SK-N-SH (cell line): Measurements from ENCODE around the gene PPP1R14C. TPM values are rescaled to one million over a fixed set of nuclear protein-coding genes. Genes with fewer than 3 reads are reported as not detected.

Experiments
- CTCF ChIA-PET: fragments of 300-600, 350-600 bp; formaldehyde crosslinking; extraction: SDS; loops from one replicate; lab custom pipeline; 2021; lab: Yijun Ruan, JAX
- POLR2A ChIA-PET: fragments of 350-600 bp; sonication (Branson Sonifier 250); formaldehyde crosslinking; extraction: SDS; loops from one replicate; lab custom pipeline; 2020; ENCODE audit warnings: antibody characterized with exemption, inconsistent platforms; lab: Yijun Ruan, JAX
- DNase-seq: peaks from one replicate; pipeline ENCODE4 v3.0.0; 2012
- H2AFZ ChIP-seq: fragments of 200-600 bp; sonication (generic); 2 replicates; pipeline ENCODE4 v1.8.1; 2016; ENCODE audit warnings: antibody characterized with exemption, mild to moderate bottlenecking, low read depth
- H3F3A ChIP-seq: fragments of 200-600 bp; sonication (generic); replicated peaks from 2 replicates; pipeline ENCODE3; 2016; ENCODE audit warnings: antibody characterized with exemption, mild to moderate bottlenecking; ENCODE audit not compliant: insufficient read depth
- H3K27ac ChIP-seq, 2 experiments: fragments of 200-500 bp in 1 of 2; fragments of 200-600 bp in 1 of 2; sonication (Bioruptor generic) in 1 of 2; sonication (generic), shearing (Covaris generic) in 1 of 2; 2 replicates each; pipeline versions ENCODE4 v1.5.1 to v1.6.1; 2014 to 2016; ENCODE audit warnings: low read depth in 2 of 2, inconsistent platforms in 1 of 2, low read length in 1 of 2, mild to moderate bottlenecking in 1 of 2, mixed read lengths in 1 of 2
- H3K27me3 ChIP-seq: fragments of 200-600 bp; sonication (generic), shearing (Covaris generic); 2 replicates; pipeline ENCODE4 v1.6.1; 2016; ENCODE audit warnings: mixed run types; ENCODE audit not compliant: insufficient read depth
- H3K36me3 ChIP-seq, 2 experiments: fragments of 200-500 bp in 1 of 2; fragments of 200-600 bp in 1 of 2; sonication (Bioruptor generic) in 1 of 2; sonication (generic) in 1 of 2; replicated peaks in 1 of 2; 2 replicates each; pipeline versions ENCODE3 to v1.5.1; 2014 to 2016; ENCODE audit warnings: low read length in 1 of 2, mild to moderate bottlenecking in 1 of 2; ENCODE audit not compliant: insufficient read depth in 2 of 2, control insufficient read depth in 1 of 2
- H3K4me1 ChIP-seq, 2 experiments: fragments of 200-500 bp in 1 of 2; fragments of 200-600 bp in 1 of 2; sonication (Bioruptor generic) in 1 of 2; sonication (generic), shearing (Covaris generic) in 1 of 2; 2 replicates each; pipeline versions ENCODE4 v1.5.1 to v1.6.1; 2014 to 2016; ENCODE audit warnings: low read depth in 1 of 2, low read length in 1 of 2, mixed run types in 1 of 2; ENCODE audit not compliant: insufficient read depth in 2 of 2, control insufficient read depth in 1 of 2
- H3K4me2 ChIP-seq: fragments of 200-600 bp; sonication (generic), shearing (Covaris generic); 2 replicates; pipeline ENCODE4 v1.6.1; 2017; ENCODE audit warnings: mixed run types
- H3K4me3 ChIP-seq, 2 experiments: fragments of 200-500 bp in 1 of 2; fragments of 200-600 bp in 1 of 2; sonication (Bioruptor generic) in 1 of 2; sonication (generic), shearing (Covaris generic) in 1 of 2; 2 replicates each; pipeline versions ENCODE4 v1.5.1 to v1.8.1; 2014 to 2016; ENCODE audit warnings: low read depth in 2 of 2, inconsistent platforms in 1 of 2, low read length in 1 of 2, mild to moderate bottlenecking in 1 of 2, mixed read lengths in 1 of 2, moderate library complexity in 1 of 2
- H3K79me2 ChIP-seq: fragments of 200-600 bp; sonication (generic); 2 replicates; pipeline ENCODE4 v1.8.1; 2017; ENCODE audit warnings: mild to moderate bottlenecking; ENCODE audit not compliant: insufficient read depth
- H3K9ac ChIP-seq: fragments of 200-600 bp; sonication (generic); 2 replicates; pipeline ENCODE4 v1.6.1; 2017; ENCODE audit warnings: mixed run types
- H3K9me2 ChIP-seq: fragments of 200-600 bp; sonication (generic); 2 replicates; pipeline ENCODE4 v1.6.1; 2017; ENCODE audit warnings: mixed run types
- H3K9me3 ChIP-seq: fragments of 200-600 bp; sonication (generic); 2 replicates; pipeline ENCODE4 v1.6.1; 2017; ENCODE audit warnings: mixed run types, mild to moderate bottlenecking, moderate library complexity
- H4K20me1 ChIP-seq: fragments of 200-600 bp; sonication (generic); 2 replicates; pipeline ENCODE4 v1.6.1; 2017; ENCODE audit warnings: mild to moderate bottlenecking, mixed run types; ENCODE audit not compliant: insufficient read depth
- ELF1 ChIP-seq: IDR thresholded peaks from 2 replicates; pipeline ENCODE4 v1.4.0; 2012
- EP300 ChIP-seq, 2 experiments: IDR thresholded peaks; 2 replicates each; pipeline versions ENCODE4 v1.4.0 to v1.6.1; 2012; ENCODE audit warnings: borderline replicate concordance in 1 of 2, low read depth in 1 of 2, low read length in 1 of 2
- FOXJ3 ChIP-seq: sonication (generic); formaldehyde crosslinking; IDR thresholded peaks from 2 replicates; pipeline ENCODE4 v1.5.1; 2020; ENCODE audit warnings: mild to moderate bottlenecking, missing genetic modification reagents
- IRF3 ChIP-seq: fragments of 150-350 bp; IDR thresholded peaks from 2 replicates; pipeline ENCODE4 v1.6.1; 2016; ENCODE audit warnings: mild to moderate bottlenecking, low read depth, low read length
- JUND ChIP-seq: IDR thresholded peaks from 2 replicates; pipeline ENCODE4 v1.4.0; 2012
- MAX ChIP-seq: IDR thresholded peaks from 2 replicates; pipeline ENCODE4 v1.4.0; 2012; ENCODE audit warnings: low read depth
- MEF2A ChIP-seq: IDR thresholded peaks from 2 replicates; pipeline ENCODE4 v1.4.0; 2012; ENCODE audit warnings: low read depth, borderline replicate concordance
- NRF1 ChIP-seq: IDR thresholded peaks from 2 replicates; pipeline ENCODE4 v1.6.1; 2012; ENCODE audit warnings: low read depth, mild to moderate bottlenecking, low read length
- PBX3 ChIP-seq: IDR thresholded peaks from 2 replicates; pipeline ENCODE4; 2012
- RAD21 ChIP-seq: IDR thresholded peaks from 2 replicates; pipeline ENCODE4 v1.6.1; 2012; ENCODE audit warnings: mild to moderate bottlenecking, low read length
- REST ChIP-seq: IDR thresholded peaks from 2 replicates; pipeline ENCODE4 v1.6.1; 2012; ENCODE audit warnings: mild to moderate bottlenecking, low read depth, low read length, moderate library complexity
- RXRA ChIP-seq: IDR thresholded peaks from 2 replicates; pipeline ENCODE4 v1.4.0; 2012; ENCODE audit warnings: low read depth, mild to moderate bottlenecking, borderline replicate concordance
- SIN3A ChIP-seq: IDR thresholded peaks from 2 replicates; pipeline ENCODE4 v1.6.1; 2012; ENCODE audit warnings: low read depth, mild to moderate bottlenecking, low read length, moderate library complexity, borderline replicate concordance
- TCF12 ChIP-seq: IDR thresholded peaks from 2 replicates; pipeline ENCODE4 v1.4.0; 2012
- TEAD4 ChIP-seq: IDR thresholded peaks from 2 replicates; pipeline ENCODE4 v1.4.0; 2012; ENCODE audit warnings: mild to moderate bottlenecking, borderline replicate concordance; ENCODE audit not compliant: insufficient read depth
- USF2 ChIP-seq: fragments of 150-350 bp; IDR thresholded peaks from 2 replicates; pipeline ENCODE4 v1.6.1; 2017; ENCODE audit warnings: antibody characterized with exemption, low read length, low read depth, borderline replicate concordance
- YY1 ChIP-seq: IDR thresholded peaks from 2 replicates; pipeline ENCODE4 v1.4.0; 2012; ENCODE audit warnings: low read depth, mild to moderate bottlenecking
- WGBS: methylation state at CpG from one replicate; pipeline ENCODE4 v1.1.6; 2017; ENCODE audit warnings: low lambda C conversion rate; 5-methylcytosine and 5-hydroxymethylcytosine counted together
- polyA plus RNA-seq, 3 experiments: library from polyadenylated mRNA; depleted of rRNA; stranded (reverse); fragments of >200 nt; gene quantifications; 2 replicates each; pipeline ENCODE4 v1.2.3, GENCODE V29; 2012

The PPP1R14C gene
- polyA plus RNA-seq, 1 of the 3 experiments (the other 2 are of a cell fraction), result not detected

- no peak overlapping the region for H2AFZ ChIP-seq
- H3K9me2 ChIP-seq, result no peaks in the 10 kb centered on the region
- no peak overlapping the region for H3K4me3 ChIP-seq
- H3K79me2 ChIP-seq, result no peaks in the 10 kb centered on the region
- peaks cover 31% of the 10 kb centered on the region for H3K27me3 ChIP-seq
- no peaks in the 10 kb centered on the region for H3K9me3 ChIP-seq
- no peaks in the 10 kb centered on the region for H3F3A ChIP-seq
- no peak for DNase-seq
- H3K4me1 ChIP-seq, result no peaks in the 10 kb centered on the region
- no peak overlapping the region for H3K27ac ChIP-seq
- H3K36me3 ChIP-seq, result no peaks in the 10 kb centered on the region
- TF ChIP-seq RXRA (no peak), NRF1 (no peak), SIN3A (no peak), ELF1 (no peak), MEF2A (no peak), EP300 (IDR thresholded peaks at IDR 0.05; ENCODE audit: borderline replicate concordance in 1 of 2, low read depth in 1 of 2, low read length in 1 of 2) (no peak), MAX (no peak), FOXJ3 (CRISPR knock-in tag) (no peak), TCF12 (no peak), IRF3 (no peak), TEAD4 (no peak), YY1 (no peak), RAD21 (no peak), PBX3 (no peak), USF2 (no peak), JUND (no peak), REST (no peak)
- ChIA-PET CTCF (no interaction called here), POLR2A (no interaction called here)
- no peak overlapping the region for H3K9ac ChIP-seq
- H3K4me2 ChIP-seq, result no peak overlapping the region
- no peaks in the 10 kb centered on the region for H4K20me1 ChIP-seq
- WGBS, result 0% methylated on average over 18 of the region's 25 CpGs
Measured at GRCh38 chr6:150142097-150142669, 661 bp upstream of the PPP1R14C start.
